NCI-H2227 (cell line): Measurements from ENCODE around the gene ERC1.

Experiments
- DNase-seq: peaks from one replicate; lab custom pipeline; 2025; ENCODE audit not compliant: unreplicated experiment; lab: John Stamatoyannopoulos, UW

Gene ERC1

GRCh38 chr12:1528791-1529190 lies 537.8 kb downstream of the ERC1 start:
- DNase-seq: no peak

- no peak for DNase-seq
Measured at GRCh38 chr12:1529228-1529861, 538.3 kb downstream of the ERC1 start.

- DNase-seq: no peak
Measured at GRCh38 chr12:1529862-1530591, 539.0 kb downstream of the ERC1 start.

DNA sequence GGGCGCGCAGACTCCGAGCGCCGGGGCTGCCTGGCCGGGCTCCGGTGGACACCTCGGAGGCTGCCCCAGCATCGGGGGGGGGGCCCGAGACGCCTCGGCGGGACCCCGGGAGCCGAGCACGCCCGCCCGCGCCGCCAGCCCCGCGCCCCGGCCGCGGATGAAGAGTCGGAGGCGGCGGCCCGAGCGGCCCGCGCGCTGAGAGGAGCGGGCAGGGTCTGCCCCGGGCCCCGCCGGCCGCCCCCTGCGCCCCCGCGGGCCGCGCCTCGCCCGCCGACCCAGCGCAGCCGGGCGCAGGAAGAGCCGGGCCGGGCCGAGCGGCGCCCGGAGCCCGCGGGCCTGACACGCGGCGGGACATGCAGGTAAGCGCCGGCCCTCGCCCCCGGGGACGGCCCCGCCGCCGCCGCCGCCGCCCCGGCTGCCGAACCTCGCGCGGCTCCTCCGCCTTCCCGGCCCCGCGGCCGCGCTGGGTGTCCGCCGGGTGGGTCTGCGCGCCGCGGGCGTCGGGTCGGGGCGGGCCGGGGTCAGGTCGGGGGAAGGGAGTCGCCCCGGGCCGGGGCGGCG lies 539.6 kb downstream of the ERC1 start:
- DNase-seq: no peak

DNA sequence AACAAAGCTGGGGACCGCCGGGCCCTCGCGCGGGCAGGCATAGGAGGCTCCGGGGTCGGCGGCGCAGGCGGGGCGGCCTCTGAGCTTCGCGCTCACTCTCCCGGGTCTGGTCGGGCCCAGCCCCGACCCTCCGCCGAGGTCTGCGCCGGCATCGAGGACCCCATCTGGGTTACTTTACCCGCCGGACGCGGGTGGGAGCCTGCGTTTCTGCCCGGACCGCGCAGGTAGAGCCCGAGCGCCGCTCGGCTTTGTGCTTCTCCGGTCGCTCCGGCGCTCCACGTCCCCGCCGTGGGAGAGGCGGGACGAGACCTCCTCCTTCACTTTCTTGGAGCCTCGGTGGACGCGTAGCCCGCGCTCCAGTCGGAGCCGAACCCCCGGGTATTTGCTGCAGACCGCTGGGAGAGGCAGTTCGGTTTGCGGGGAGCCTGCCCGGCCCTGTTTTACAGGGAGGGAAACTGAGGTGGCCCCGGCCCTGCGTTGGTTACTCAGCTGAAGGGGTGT lies 540.2 kb downstream of the ERC1 start:
- no peak for DNase-seq

DNA sequence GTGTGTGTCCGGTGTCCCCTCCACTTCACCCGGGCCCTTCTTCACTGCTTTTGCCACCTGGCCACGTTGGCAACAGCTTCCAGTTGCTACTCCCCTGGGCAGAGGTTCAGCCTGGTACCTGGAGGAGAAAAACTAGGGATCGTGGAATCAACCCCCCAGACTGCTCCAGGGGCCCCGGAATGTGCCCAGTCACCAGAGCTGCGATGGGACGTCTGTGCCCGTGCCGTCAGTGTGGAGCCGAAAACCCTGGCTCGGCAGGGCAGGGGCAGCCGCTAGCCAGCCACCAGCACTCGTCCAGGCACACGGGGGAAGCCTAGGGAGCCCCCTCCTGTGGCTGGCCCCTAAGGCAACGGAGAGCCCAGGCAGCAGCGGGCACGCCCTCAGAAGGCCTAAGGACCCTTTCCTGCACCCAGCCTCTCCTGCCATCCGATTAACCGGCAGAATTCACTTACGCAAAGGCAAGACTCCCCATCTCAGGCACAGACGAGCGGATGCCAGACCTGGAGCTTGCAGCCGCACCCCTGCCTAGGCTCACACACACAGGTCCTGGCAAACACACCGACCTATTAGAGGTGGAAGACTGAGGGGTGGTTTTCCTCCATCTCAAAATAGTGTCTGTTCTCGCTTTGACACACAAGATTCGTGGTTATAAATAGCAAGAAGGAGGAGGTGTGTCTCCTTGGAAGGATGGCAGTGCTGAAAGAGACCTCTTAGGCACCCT lies 540.8 kb downstream of the ERC1 start:
- DNase-seq: no peak

DNA sequence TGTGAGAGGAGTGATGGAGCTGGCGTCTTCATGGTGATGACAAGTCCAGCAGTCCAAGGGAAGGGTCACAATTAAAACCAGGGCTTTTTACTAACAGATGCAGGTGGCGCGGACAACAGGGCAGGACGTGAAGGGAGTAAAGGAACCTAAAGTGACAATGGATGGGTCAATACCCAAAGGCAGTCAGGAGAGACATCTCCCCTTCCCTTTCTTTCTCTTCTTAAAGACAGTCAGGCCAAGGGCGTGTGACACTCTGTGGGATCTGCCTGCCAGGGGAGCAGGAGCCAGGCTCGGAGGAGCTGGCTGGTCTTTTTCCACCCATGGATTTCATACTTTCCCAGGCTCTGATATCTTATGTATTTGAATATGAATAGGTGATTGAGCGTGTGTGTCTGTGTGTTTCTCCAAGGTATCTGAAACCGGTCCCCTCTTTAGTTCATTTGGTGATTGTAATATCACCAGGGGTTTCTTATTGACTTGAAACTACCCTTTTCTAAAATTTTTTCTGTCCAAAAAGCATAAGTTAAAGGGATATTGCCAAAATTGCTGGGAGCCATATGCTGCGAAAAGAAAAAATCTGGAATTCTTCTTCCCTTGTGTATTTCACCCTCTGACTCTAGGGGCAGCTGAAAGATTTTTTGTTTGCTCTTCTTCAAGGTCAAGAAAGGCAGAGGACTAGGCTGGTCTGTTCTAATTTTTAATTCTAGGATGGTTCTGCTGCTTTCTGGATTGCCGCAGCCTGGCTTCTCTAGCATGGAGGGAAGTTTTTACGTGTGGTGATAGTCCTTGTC lies 541.5 kb downstream of the ERC1 start:
- no peak for DNase-seq

DNA sequence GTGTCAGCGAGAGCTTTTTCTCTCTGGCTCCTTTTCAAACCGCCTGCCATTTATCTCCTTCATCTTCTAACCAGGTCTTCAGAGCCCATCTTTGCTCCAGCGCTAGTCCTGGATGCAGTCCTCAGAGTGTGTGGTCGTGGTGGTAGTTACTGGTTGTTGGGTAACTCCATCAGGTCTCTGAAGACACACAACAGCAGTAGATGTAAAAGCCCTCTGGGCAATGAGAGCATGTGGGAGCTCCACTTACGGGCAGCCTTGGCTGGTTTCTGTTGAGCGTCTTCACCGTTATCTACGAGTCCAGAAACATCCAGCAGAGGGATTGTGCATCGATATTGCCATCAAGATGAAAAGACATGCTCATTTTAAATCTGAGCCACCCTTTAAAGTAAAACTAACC lies 542.2 kb downstream of the ERC1 start:
- no peak for DNase-seq

- DNase-seq: no peak
Measured at GRCh38 chr12:1533602-1534304, 542.7 kb downstream of the ERC1 start.

- DNase-seq: no peak
Measured at GRCh38 chr12:1534748-1535147, 543.7 kb downstream of the ERC1 start.

DNA sequence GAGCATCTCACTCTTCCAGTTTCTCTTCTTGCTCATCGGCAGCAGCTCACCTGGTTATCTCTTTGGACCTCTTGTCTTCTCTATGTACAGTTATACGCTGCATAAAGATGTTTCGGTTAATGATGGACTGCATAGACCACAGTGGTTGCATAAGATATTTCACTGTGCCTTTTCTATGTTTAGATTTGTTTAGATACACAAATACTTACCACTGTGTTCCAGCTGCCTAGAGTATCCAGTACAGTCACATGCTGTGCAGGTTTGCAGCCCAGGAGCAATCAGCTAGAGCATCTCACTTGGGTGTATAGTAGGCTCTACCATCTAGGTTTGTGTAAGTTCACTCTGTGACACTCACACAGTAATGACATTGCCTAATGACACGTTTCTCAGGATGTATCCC lies 545.8 kb downstream of the ERC1 start:
- DNase-seq: no peak

DNA sequence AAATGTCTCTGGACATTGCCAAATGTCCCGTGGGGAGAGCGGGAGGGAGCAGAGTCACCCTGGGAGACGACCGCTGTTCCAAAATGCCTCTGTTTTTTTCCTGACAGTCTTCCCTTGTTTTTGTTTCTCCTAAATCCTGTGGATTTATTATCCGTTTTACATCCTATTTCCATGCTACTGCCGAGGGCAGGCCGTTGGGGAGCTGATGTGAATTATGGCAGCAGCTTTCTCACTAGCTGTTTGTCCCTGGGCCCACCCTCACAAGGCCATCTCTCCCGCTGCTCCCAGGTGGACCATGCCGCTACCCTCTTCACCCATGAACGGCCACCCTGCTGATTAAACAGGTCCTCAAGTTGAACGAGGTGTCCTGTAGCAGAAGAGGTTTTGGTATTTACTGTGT lies 548.1 kb downstream of the ERC1 start:
- no peak for DNase-seq

- DNase-seq: no peak
Measured at GRCh38 chr12:1540690-1541089, 549.7 kb downstream of the ERC1 start.

- no peak for DNase-seq
Measured at GRCh38 chr12:1542599-1542998, 551.6 kb downstream of the ERC1 start.

DNA sequence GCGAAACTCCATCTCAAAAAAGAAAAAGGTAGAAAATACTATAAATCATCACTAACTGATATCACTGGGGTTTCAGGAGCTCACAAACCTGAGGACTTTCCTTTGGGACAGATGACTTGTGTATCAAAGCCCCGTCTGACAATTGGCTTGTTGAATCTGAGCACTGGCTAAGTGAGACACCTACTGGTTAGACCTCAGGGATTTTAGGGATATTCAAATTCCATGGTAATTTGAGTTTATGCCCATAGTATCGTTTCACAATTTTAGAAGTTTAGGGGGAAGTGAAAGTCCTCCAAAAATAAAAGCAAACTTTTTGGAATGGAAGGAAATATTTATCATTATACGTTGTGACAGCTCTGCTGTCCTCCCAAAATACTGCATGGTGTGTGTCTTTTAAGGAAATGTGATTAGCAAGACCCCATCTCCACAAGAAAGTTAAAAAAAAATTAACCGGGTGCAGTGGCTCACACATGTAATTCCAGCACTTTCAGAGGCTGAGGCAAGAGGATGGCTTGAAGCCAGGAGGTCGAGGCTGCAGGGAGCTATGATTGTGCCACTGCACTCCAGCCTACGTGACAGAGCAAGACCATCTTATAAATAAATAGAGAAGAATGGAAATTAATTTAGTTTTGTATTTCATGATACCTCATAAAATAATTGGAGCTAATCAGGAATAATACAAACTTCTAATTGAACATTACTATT lies 554.1 kb downstream of the ERC1 start:
- no peak for DNase-seq
